Measurements from ENCODE around the gene COL5A1. TPM values are rescaled to one million over a fixed set of nuclear protein-coding genes. Genes with fewer than 3 reads are reported as not detected.

Gene COL5A1
- total and polyA plus RNA-seq, 2 donors (not counting 1 experiment from before 2014, with no cell fraction given), result 72.8 to 109 TPM

- Histone ChIP-seq H3K79me2 (ENCODE audit: control insufficient read depth, insufficient read depth, low read length) (no peaks in the 10 kb centered on the region), H3K27ac (ENCODE audit: insufficient read depth, low read length) (no peak overlapping the region), H3K36me3 (ENCODE audit: control insufficient read depth, insufficient read depth, low read length) (no peaks in the 10 kb centered on the region), H3K4me3 (replicated peaks in 1 of 4; ENCODE audit: control extremely low read depth in 1 of 4, insufficient read depth in 1 of 4, low read depth in 3 of 4, low read length in 4 of 4) (no peak overlapping the region), H3K4me1 (ENCODE audit: control insufficient read depth, extremely low read depth, insufficient read depth, low read length) (peaks cover 15% of the 10 kb centered on the region), H3K27me3 (ENCODE audit: control insufficient read depth, insufficient read depth, low read length) (no peaks in the 10 kb centered on the region), H4K20me1 (ENCODE audit: control insufficient read depth, extremely low read depth, insufficient read depth, low read length) (no peaks in the 10 kb centered on the region), H3K4me2 (ENCODE audit: extremely low read depth, insufficient read depth, low read length) (no peak overlapping the region), H2AFZ (ENCODE audit: low read length) (no peak overlapping the region), H3K9ac (ENCODE audit: insufficient read depth, low read length) (no peak overlapping the region), H3K9me3 (ENCODE audit: control insufficient read depth, insufficient read depth, low read depth, low read length) (no peaks in the 10 kb centered on the region)
- TF ChIP-seq EZH2 (IDR thresholded peaks at IDR 0.05; ENCODE audit: low read length, missing control alignments) (no peak), CTCF (conservative IDR thresholded peaks at IDR 0.05 in 1 of 2, IDR thresholded peaks at IDR 0.05 in 1 of 2; ENCODE audit: low read depth in 1 of 2, low read length in 2 of 2) (no peak)
- peak in 1 of 2 donors; percentile 79 for DNase-seq (ENCODE audit: low read depth in 2 of 2)
These were observed 44.3 kb upstream of the COL5A1 start for GRCh38 chr9:134597041-134597913.

- H3K9ac ChIP-seq (ENCODE audit: insufficient read depth, low read length), result no peak overlapping the region
- H3K27ac ChIP-seq (ENCODE audit: insufficient read depth, low read length), result peak overlapping the region; percentile 27
- no peak for DNase-seq (ENCODE audit: low read depth in 2 of 2)
- peak overlapping the region; percentile 80 for H2AFZ ChIP-seq (ENCODE audit: low read length)
- no peak for TF ChIP-seq CTCF (conservative IDR thresholded peaks at IDR 0.05 in 1 of 2, IDR thresholded peaks at IDR 0.05 in 1 of 2; ENCODE audit: low read depth in 1 of 2, low read length in 2 of 2)
- no peak for TF ChIP-seq EZH2 (IDR thresholded peaks at IDR 0.05; ENCODE audit: low read length, missing control alignments)
- no peak overlapping the region for H3K4me2 ChIP-seq (ENCODE audit: extremely low read depth, insufficient read depth, low read length)
- no peaks in the 10 kb centered on the region for H3K9me3 ChIP-seq (ENCODE audit: control insufficient read depth, insufficient read depth, low read depth, low read length)
- no peaks in the 10 kb centered on the region for H3K36me3 ChIP-seq (ENCODE audit: control insufficient read depth, insufficient read depth, low read length)
- peaks cover 13% of the 10 kb centered on the region for H3K4me1 ChIP-seq (ENCODE audit: control insufficient read depth, extremely low read depth, insufficient read depth, low read length)
- no peaks in the 10 kb centered on the region for H3K79me2 ChIP-seq (ENCODE audit: control insufficient read depth, insufficient read depth, low read length)
- no peaks in the 10 kb centered on the region for H3K27me3 ChIP-seq (ENCODE audit: control insufficient read depth, insufficient read depth, low read length)
- H3K4me3 ChIP-seq (replicated peaks in 1 of 4; ENCODE audit: control extremely low read depth in 1 of 4, insufficient read depth in 1 of 4, low read depth in 3 of 4, low read length in 4 of 4), result no peak overlapping the region
- H4K20me1 ChIP-seq (ENCODE audit: control insufficient read depth, extremely low read depth, insufficient read depth, low read length), result no peaks in the 10 kb centered on the region
These were observed 43.4 kb upstream of the COL5A1 start for GRCh38 chr9:134597957-134598883.

- Histone ChIP-seq H3K36me3 (ENCODE audit: control insufficient read depth, insufficient read depth, low read length) (no peaks in the 10 kb centered on the region), H3K27me3 (ENCODE audit: control insufficient read depth, insufficient read depth, low read length) (no peaks in the 10 kb centered on the region), H3K79me2 (ENCODE audit: control insufficient read depth, insufficient read depth, low read length) (no peaks in the 10 kb centered on the region), H4K20me1 (ENCODE audit: control insufficient read depth, extremely low read depth, insufficient read depth, low read length) (no peaks in the 10 kb centered on the region), H3K9me3 (ENCODE audit: control insufficient read depth, insufficient read depth, low read depth, low read length) (no peaks in the 10 kb centered on the region), H3K4me1 (ENCODE audit: control insufficient read depth, extremely low read depth, insufficient read depth, low read length) (peaks cover 15% of the 10 kb centered on the region), H3K9ac (ENCODE audit: insufficient read depth, low read length) (no peak overlapping the region), H3K4me2 (ENCODE audit: extremely low read depth, insufficient read depth, low read length) (no peak overlapping the region), H2AFZ (ENCODE audit: low read length) (peak overlapping the region; percentile 80), H3K27ac (ENCODE audit: insufficient read depth, low read length) (peak overlapping the region; percentile 27), H3K4me3 (replicated peaks in 1 of 4; ENCODE audit: control extremely low read depth in 1 of 4, insufficient read depth in 1 of 4, low read depth in 3 of 4, low read length in 4 of 4) (no peak overlapping the region)
- DNase-seq (ENCODE audit: low read depth in 2 of 2), result no peak
- no peak for TF ChIP-seq CTCF (conservative IDR thresholded peaks at IDR 0.05 in 1 of 2, IDR thresholded peaks at IDR 0.05 in 1 of 2; ENCODE audit: low read depth in 1 of 2, low read length in 2 of 2)
- no peak for TF ChIP-seq EZH2 (IDR thresholded peaks at IDR 0.05; ENCODE audit: low read length, missing control alignments)
These were observed 42.7 kb upstream of the COL5A1 start for GRCh38 chr9:134598884-134599245.

All from fibroblast of lung (primary cell).